ENCODE measurements around the gene ATP7A.
"Not testable (repeated sequence)": the region's sequence is repeated elsewhere in the genome, so short reads cannot be mapped to it uniquely, and the experiment has no call there.

- not testable (repeated sequence) for TF ChIP-seq POLR2A (IDR thresholded peaks at IDR 0.05); CTCF (IDR thresholded peaks at IDR 0.05 in 4 of 5, conservative IDR thresholded peaks at IDR 0.05 in 1 of 5)
Measured at GRCh38 chrX:77945031-77945430, 34.5 kb downstream of the ATP7A start.
